Common myeloid progenitor, CD34-positive (primary cell): ENCODE measurements around the gene ASRGL1.

Source experiments
- CTCF ChIA-PET: fragments of 350-600 bp; sonication (Branson Sonifier 250); formaldehyde crosslinking; loops from one replicate; lab custom pipeline; 2021; ENCODE audit warnings: antibody characterized with exemption; lab: Charles Lee
- POLR2A ChIA-PET: fragments of 350-600 bp; sonication (Branson Sonifier 250); formaldehyde crosslinking; loops from one replicate; lab custom pipeline; 2021; ENCODE audit warnings: antibody characterized with exemption; lab: Charles Lee
- DNase-seq, 3 donors: peaks; one replicate each; pipeline versions ENCODE4 v3.0.0 to v3.0.0-alpha.2; 2013
- H3K27ac ChIP-seq, 2 experiments: 1 replicate in 1 of 2; 2 replicates in 1 of 2; pipeline ENCODE4 v1.7.0; 2013; ENCODE audit warnings: inconsistent platforms in 2 of 2, low read length in 2 of 2, mild to moderate bottlenecking in 2 of 2, low read depth in 1 of 2, moderate library complexity in 1 of 2; ENCODE audit not compliant: severe bottlenecking in 2 of 2, insufficient read depth in 1 of 2, poor library complexity in 1 of 2
- H3K27me3 ChIP-seq, 5 experiments: replicated peaks in 2 of 5; 1 replicate in 3 of 5; 2 replicates in 2 of 5; pipeline versions ENCODE4 v1.6.1 to v1.7.0; 2013; ENCODE audit warnings: low read length in 4 of 5, mild to moderate bottlenecking in 2 of 5, moderate library complexity in 2 of 5, inconsistent platforms in 1 of 5; ENCODE audit not compliant: insufficient read depth in 5 of 5, control insufficient read depth in 4 of 5
- H3K36me3 ChIP-seq, 4 experiments: 1 replicate in 2 of 4; 2 replicates in 2 of 4; pipeline versions ENCODE4 v1.6.1 to v1.7.0; 2013; ENCODE audit warnings: low read length in 3 of 4, control low read depth in 1 of 4, mild to moderate bottlenecking in 1 of 4; ENCODE audit not compliant: control insufficient read depth in 4 of 4, insufficient read depth in 4 of 4
- H3K4me1 ChIP-seq, 4 experiments: 1 replicate in 3 of 4; 2 replicates in 1 of 4; pipeline versions ENCODE4 v1.6.1 to v1.7.1; 2013; ENCODE audit warnings: low read length in 3 of 4, mild to moderate bottlenecking in 3 of 4, control low read depth in 1 of 4, inconsistent platforms in 1 of 4, moderate library complexity in 1 of 4; ENCODE audit not compliant: control insufficient read depth in 4 of 4, insufficient read depth in 4 of 4; ENCODE audit errors: control extremely low read depth in 1 of 4
- H3K4me3 ChIP-seq, 7 experiments: 1 replicate in 4 of 7; 2 replicates in 3 of 7; pipeline versions ENCODE4 v1.5.1 to v1.7.0; 2013; ENCODE audit warnings: mild to moderate bottlenecking in 7 of 7, low read length in 6 of 7, moderate library complexity in 6 of 7, inconsistent platforms in 2 of 7, low read depth in 2 of 7, control low read depth in 1 of 7; ENCODE audit not compliant: insufficient read depth in 4 of 7, control insufficient read depth in 1 of 7; ENCODE audit errors: extremely low read depth in 1 of 7
- H3K9me3 ChIP-seq, 5 experiments: 1 replicate in 4 of 5; 2 replicates in 1 of 5; pipeline versions ENCODE4 v1.6.1 to v1.7.1; 2013; ENCODE audit warnings: low read length in 4 of 5, mild to moderate bottlenecking in 2 of 5, inconsistent platforms in 1 of 5, low read depth in 1 of 5, moderate library complexity in 1 of 5; ENCODE audit not compliant: control insufficient read depth in 4 of 5, insufficient read depth in 2 of 5; ENCODE audit errors: control extremely low read depth in 1 of 5
- WGBS: methylation state at CpG from one replicate; pipeline ENCODE4 v1.1.5; 2013; ENCODE audit not compliant: insufficient coverage; 5-methylcytosine and 5-hydroxymethylcytosine counted together

Gene ASRGL1

GRCh38 chr11:62390722-62391121, 53.5 kb downstream of the ASRGL1 start:
- Histone ChIP-seq H3K27ac (no peak overlapping the region), H3K9me3 (no peaks in the 10 kb centered on the region), H3K36me3 (no peaks in the 10 kb centered on the region), H3K27me3 (no peaks in the 10 kb centered on the region), H3K4me3 (no peak overlapping the region), H3K4me1 (peaks cover 0 to 37% (median 5%) of the 10 kb centered on the region in 4 experiments)
- CTCF ChIA-PET = interaction anchor here (1.0 to 6.9 kb wide), 8 partner anchors 9 to 169 kb away, joined by 3 to 29 read pairs (median 6); no protein-coding TSS in a partner anchor
- DNase-seq = no peak
- WGBS = 100% methylated on average over 1 of the region's 1 CpG
- POLR2A ChIA-PET = no interaction called here

GRCh38 chr11:62391642-62392425, 54.6 kb downstream of the ASRGL1 start:
- Histone ChIP-seq H3K9me3 (no peaks in the 10 kb centered on the region), H3K4me3 (no peak overlapping the region), H3K36me3 (no peaks in the 10 kb centered on the region), H3K27ac (no peak overlapping the region), H3K27me3 (no peaks in the 10 kb centered on the region), H3K4me1 (peaks cover 0 to 48% (median 6%) of the 10 kb centered on the region in 4 experiments)
- ChIA-PET CTCF (interaction anchor here (0.8 to 6.9 kb wide), 14 partner anchors 10 to 168 kb away, joined by 3 to 73 read pairs (median 8); partner anchors contain the start of genes ASRGL1 and SCGB1A1), POLR2A (no interaction called here)
- DNase-seq = no peak
- WGBS = 86% methylated on average over 13 of the region's 16 CpGs

DNA sequence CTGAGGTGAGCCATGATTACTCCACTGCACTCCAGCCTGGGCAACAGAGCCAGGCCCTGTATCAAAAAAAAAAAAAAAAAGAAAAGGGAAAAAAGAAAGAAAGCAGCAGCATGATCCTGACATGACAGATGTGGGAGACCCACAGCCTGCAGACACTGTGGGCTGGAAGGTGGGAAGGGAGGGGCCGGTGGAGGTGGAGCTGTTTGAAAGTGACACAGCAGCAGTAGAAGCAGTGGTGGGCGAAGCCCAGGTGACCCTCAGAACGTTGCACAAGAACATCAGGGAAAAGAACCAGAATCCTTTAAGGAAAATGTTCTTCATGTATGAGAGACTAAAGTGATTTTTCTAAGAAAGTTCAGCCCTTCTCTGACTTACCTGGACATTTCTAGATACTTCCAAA, 55.3 kb downstream of the ASRGL1 start:
- H3K4me1 ChIP-seq = peaks cover 0 to 54% (median 7%) of the 10 kb centered on the region in 4 experiments
- H3K27me3 ChIP-seq = no peaks in the 10 kb centered on the region
- H3K9me3 ChIP-seq = no peaks in the 10 kb centered on the region
- no peak for DNase-seq
- WGBS = 67% methylated on average over 1 of the region's 3 CpGs
- H3K4me3 ChIP-seq = no peak overlapping the region
- ChIA-PET POLR2A (interaction anchor here (1.0 kb wide), 1 partner anchor 449 kb away, joined by 7 read pairs; no protein-coding TSS in a partner anchor), CTCF (interaction anchor here (0.8 to 6.9 kb wide), 18 partner anchors 10 to 420 kb away, joined by 3 to 73 read pairs (median 6); partner anchors contain the start of genes ASRGL1 and SCGB1A1)
- H3K36me3 ChIP-seq = no peaks in the 10 kb centered on the region
- H3K27ac ChIP-seq = no peak overlapping the region

- DNase-seq = peak; percentile 41 to 66 (median 58)
- Histone ChIP-seq H3K27ac (peak overlapping the region in 1 of 2 experiments; percentile 27), H3K27me3 (no peaks in the 10 kb centered on the region), H3K4me1 (peaks cover 0 to 60% (median 12%) of the 10 kb centered on the region in 4 experiments), H3K4me3 (peak overlapping the region in 1 of 7 experiments; percentile 44), H3K9me3 (no peaks in the 10 kb centered on the region), H3K36me3 (no peaks in the 10 kb centered on the region)
- WGBS = 7% methylated on average over 10 of the region's 12 CpGs
- POLR2A ChIA-PET = interaction anchor here (0.6 to 1.0 kb wide), 2 partner anchors 448 to 467 kb away, joined by 3 to 7 read pairs; no protein-coding TSS in a partner anchor
- CTCF ChIA-PET = interaction anchor here (1.0 to 6.9 kb wide), 19 partner anchors 9 to 420 kb away, joined by 3 to 73 read pairs (median 7); partner anchors contain the start of gene SCGB1A1
Observed at GRCh38 chr11:62393061-62393611, 55.9 kb downstream of the ASRGL1 start.

GRCh38 chr11:62393735-62394134, 56.5 kb downstream of the ASRGL1 start:
- WGBS = 73% methylated on average over 3 of the region's 5 CpGs
- Histone ChIP-seq H3K4me3 (no peak overlapping the region), H3K27me3 (no peaks in the 10 kb centered on the region), H3K27ac (no peak overlapping the region), H3K36me3 (no peaks in the 10 kb centered on the region), H3K4me1 (peaks cover 0 to 66% (median 18%) of the 10 kb centered on the region in 4 experiments), H3K9me3 (no peaks in the 10 kb centered on the region)
- POLR2A ChIA-PET = interaction anchor here (0.6 kb wide), 1 partner anchor 466 kb away, joined by 3 read pairs; no protein-coding TSS in a partner anchor
- CTCF ChIA-PET = interaction anchor here (1.0 to 6.9 kb wide), 19 partner anchors 8 to 308 kb away, joined by 3 to 73 read pairs (median 6); partner anchors contain the start of genes AHNAK and SCGB1A1
- no peak for DNase-seq

- H3K27ac ChIP-seq = no peak overlapping the region
- H3K4me3 ChIP-seq = no peak overlapping the region
Observed at GRCh38 chr11:62394825-62395538, 57.7 kb downstream of the ASRGL1 start.

More at GRCh38 chr11:62394825-62395538, 57.7 kb downstream of the ASRGL1 start:
- ChIA-PET POLR2A (no interaction called here), CTCF (interaction anchor here (0.7 to 6.9 kb wide), 36 partner anchors 9 to 307 kb away, joined by 3 to 73 read pairs (median 4); partner anchors contain the start of genes AHNAK, EEF1G, SCGB1A1 and TUT1)
- no peaks in the 10 kb centered on the region for H3K27me3 ChIP-seq
- DNase-seq = peak; percentile 84 to 89 (median 86)
- H3K36me3 ChIP-seq = no peaks in the 10 kb centered on the region
- no peaks in the 10 kb centered on the region for H3K9me3 ChIP-seq
- 23% methylated on average over 7 of the region's 14 CpGs for WGBS
- peaks cover 0 to 79% (median 27%) of the 10 kb centered on the region in 4 experiments for H3K4me1 ChIP-seq
